ENCODE results near the gene HIP1.
"Not testable (repeated sequence)": the region's sequence is repeated elsewhere in the genome, so short reads cannot be mapped to it uniquely, and the experiment has no call there.

HIP1 gene

DNA sequence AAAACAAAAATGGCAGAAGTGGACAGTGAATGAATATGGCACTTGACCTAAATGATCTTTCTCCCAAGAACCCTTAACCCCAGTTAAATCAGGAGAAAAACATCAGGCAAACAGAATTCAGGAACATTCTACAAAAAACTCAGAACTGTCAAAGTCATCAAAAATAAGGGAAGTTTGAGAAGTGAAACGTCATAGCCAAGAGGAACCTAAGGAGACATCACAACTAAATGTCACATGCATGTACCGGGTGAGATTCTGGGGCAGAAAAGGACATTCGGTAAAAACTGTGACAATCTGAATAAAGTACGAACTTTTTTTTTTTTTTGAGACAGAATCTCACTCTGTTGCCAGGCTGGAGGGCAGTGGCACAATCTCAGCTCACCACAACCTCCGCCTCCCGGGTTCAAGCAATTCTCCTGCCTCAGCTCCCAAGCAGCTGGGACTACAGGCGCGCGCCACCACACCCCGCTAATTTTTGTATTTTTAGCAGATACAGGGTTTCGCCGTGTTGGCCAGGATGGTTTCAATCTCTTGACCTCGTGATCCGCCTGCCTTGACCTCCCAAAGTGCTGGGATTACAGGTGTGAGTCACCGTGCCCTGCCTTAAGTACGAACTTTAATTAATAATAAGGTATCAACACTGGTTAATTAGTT, 169.0 kb downstream of the HIP1 start:
- DNase-seq (ENCODE audit: low spot score), result not testable (repeated sequence)

GRCh38 chr7:75567948-75568595, 170.7 kb downstream of the HIP1 start:
- no peak for DNase-seq (ENCODE audit: low spot score)

GRCh38 chr7:75565132-75565837, 173.5 kb downstream of the HIP1 start:
- DNase-seq (ENCODE audit: low spot score), result no peak

DNA sequence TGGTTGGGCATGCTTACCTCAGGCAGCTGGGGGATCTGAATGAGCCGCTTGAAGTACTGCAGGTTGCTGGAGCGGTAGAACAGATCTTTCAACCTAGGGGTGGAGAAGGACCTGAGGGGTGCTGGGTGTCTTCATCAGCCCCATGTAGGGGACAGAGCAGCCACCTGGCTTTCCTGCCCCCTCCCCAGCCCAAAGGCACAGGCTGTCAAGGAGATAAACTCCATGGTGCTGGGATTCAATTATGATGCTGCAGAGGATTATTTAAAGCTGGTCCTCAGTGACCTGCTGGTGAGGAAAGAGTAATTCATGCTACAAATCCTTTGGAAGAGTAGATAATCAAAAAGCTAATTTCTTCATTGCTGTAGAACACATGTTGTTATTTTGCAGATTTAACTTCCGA, 175.6 kb downstream of the HIP1 start:
- DNase-seq (ENCODE audit: low spot score), result no peak

DNA sequence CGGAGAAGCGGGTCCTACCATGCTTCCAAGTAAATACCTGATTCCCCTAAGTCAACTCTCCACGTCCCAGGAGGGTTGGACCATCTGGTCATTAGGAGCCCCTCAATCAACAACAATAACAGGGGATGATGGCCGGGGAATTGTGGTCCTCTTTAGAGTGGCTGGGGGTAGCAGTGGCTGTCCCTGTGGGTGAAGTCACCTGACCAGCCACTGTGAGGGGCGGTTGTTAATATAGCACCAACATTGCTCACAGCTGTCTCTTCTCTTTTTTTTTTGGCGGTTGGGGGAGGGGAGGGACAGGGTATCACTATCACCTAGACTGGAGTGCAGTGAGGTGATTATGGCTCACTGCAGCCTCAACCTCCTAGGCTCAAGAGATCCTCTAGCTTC, 178.8 kb downstream of the HIP1 start:
- no peak for DNase-seq (ENCODE audit: low spot score)

- no peak for DNase-seq (ENCODE audit: low spot score)
These were observed 179.3 kb downstream of the HIP1 start for GRCh38 chr7:75559355-75559975.

DNA sequence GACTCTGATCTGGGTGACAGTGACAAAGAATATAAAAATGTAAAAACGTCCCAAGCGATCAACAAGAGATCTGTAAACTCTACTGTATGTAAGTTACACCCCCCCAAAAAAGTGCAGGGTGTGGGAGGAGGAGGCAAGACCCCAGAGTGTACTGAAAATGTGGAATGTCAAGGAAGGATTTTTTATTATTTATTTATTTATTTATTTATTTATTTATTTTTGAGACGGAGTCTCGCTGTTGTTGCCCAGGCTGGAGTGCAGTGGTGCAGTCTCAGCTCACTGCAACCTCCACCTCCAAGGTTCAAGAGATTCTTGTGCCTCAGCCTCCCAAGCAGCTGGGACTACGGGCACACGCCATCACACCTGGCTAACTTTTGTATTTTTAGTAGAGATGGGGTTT, 181.9 kb downstream of the HIP1 start:
- not testable (repeated sequence) for DNase-seq (ENCODE audit: low spot score)

DNA sequence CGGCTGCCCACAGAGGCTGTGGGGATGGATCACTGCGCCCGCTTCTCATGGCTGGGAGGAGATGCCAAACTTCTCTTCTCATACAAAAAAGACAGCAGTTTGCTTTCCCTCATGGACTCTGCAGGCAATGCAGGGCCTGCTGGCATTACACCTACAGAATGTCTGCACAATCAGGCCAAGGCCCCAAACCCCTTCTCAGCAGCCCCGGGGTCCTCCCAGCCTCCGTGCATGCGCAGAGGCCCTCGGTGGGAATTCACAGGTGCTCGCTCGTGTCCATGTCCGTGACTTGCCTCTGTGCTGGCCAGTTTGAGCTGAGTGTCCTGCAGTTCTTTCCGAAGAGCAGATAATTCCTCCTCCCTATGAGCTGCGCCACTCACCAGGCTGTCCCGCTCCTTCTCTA, 183.0 kb downstream of the HIP1 start:
- DNase-seq (ENCODE audit: low spot score), result no peak

- DNase-seq (ENCODE audit: low spot score), result no peak
These were observed 192.3 kb downstream of the HIP1 start for GRCh38 chr7:75546237-75547015.

- no peak for DNase-seq (ENCODE audit: low spot score)
These were observed 201.0 kb downstream of the HIP1 start for GRCh38 chr7:75537731-75538130.

GRCh38 chr7:75536940-75537538, 201.7 kb downstream of the HIP1 start:
- no peak for DNase-seq (ENCODE audit: low spot score)

- no peak for DNase-seq (ENCODE audit: low spot score)
These were observed 202.2 kb downstream of the HIP1 start for GRCh38 chr7:75536491-75536890.

DNA sequence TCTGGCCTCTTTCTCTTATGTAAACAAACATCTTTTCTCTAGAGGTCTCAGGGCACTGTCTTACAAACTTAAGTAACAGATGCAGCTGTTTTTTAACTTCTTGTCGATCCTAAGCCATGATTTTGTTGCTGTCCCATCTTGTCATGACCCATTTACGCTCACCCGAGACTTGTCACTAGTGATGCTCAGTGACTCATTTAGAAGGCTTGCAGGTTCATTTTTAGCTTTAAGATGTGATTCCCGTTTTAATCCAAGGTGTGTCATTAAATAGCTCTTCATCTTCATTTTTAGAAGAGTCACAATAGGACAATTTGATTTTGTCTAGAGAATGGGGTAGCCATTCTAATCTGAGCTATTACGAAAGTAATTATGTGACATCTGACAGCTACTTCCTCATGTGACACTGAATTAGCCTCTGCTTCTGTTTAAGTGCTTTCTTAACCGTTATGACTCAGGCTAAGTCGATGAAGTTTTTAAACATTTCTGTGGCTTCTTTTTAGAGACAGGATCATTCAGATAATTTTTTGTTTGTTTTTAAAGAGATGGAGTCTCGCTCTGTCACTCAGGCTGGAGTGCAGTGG, 203.9 kb downstream of the HIP1 start:
- no peak for DNase-seq (ENCODE audit: low spot score)

- no peak for DNase-seq (ENCODE audit: low spot score)
These were observed 204.8 kb downstream of the HIP1 start for GRCh38 chr7:75533926-75534325.

DNA sequence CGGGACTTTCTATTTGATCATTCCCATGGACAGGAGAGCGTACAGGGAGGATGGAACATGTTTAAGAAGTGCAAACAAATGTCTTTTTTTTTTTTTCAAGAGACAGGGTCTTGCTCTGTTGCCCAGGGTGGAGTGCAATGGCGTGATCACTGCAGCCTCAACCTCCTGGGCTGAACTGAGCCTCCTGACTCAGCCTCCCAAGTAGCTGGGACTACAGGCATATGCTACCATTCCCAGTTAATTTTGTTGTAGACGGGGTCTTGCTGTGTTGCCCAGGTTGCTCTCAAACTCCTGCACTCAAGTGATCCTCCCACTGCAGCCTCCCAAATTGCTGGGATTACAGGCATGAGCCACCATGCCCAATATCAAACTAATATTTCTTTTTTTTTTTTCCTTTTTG, 206.1 kb downstream of the HIP1 start:
- no peak for DNase-seq (ENCODE audit: low spot score)

DNA sequence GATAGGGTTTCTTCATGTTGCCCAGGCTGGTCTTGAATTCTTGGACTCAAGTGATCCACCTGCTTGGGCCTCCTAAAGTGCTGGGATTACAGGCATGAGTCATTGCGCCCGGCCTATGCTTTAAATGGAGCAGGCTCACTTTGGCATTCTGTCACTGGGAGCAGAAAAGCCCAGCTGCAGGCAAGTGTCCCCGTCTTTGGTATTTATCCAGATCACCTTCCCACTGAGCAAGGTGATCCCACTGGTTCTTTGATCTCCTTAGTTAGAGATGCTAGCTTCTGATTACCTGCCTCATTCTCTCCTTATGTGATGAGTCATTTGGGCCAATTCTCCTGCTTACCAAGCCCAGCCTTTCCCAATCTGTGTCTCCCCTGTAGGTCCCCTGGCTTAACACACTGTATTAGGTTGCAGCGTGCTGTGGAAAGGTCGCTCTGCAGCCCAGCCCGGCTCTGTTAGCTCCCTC, 207.4 kb downstream of the HIP1 start:
- no peak for DNase-seq (ENCODE audit: low spot score)

GRCh38 chr7:75527224-75527722, 211.5 kb downstream of the HIP1 start:
- DNase-seq (ENCODE audit: low spot score), result not testable (repeated sequence)

- DNase-seq (ENCODE audit: low spot score), result not testable (repeated sequence)
These were observed 217.0 kb downstream of the HIP1 start for GRCh38 chr7:75521727-75522126.

GRCh38 chr7:75518842-75519241, 219.9 kb downstream of the HIP1 start:
- DNase-seq (ENCODE audit: low spot score), result not testable (repeated sequence)

DNA sequence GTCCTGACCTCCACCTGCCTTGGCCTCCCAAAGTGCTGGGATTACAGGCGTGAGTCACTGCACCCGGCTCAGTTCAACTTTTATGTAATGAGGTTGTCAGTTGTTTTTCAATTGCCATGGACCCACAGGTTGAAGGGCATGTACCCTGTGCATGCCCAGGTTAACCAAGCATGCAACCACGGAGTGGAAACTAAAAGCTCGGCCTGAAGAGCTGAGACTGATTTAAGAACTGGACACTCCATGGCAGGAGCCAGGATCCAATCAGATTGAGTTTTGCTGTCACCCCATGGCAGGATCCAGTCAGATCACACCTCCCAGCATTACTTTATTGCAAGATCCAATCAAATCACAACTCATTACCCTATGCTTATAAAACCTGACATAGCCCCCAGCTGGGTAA, 229.7 kb downstream of the HIP1 start:
- DNase-seq (ENCODE audit: low spot score), result not testable (repeated sequence)

DNA sequence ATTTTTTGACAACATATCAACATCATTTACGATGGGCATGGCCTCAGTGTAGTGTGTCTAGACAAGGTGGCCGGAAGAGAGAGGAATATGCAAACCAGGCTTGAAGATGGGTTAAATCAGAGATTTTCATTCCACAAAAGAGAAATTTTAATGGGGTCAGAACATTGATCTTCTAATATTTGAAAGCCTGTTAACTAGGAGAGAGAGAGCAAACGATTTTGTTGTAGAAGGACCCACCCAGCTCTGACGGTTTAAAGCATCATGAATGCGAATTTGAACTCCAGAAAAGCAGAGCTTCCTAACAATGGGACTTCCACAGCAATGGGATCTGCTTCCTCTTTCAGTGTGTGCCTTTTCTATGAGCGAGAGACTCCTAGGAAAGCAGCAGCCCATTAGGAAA, 246.7 kb downstream of the HIP1 start, which contains the start of gene SPDYE5:
Gene SPDYE5 (plus strand): TSS at position 301 of the 400 bp plus-strand sequence. CDS start 1,728 bp downstream, outside the sequence.
- not testable (repeated sequence) for DNase-seq (ENCODE audit: low spot score)

Data from CD4-positive, alpha-beta T cell treated with Interleukin-15 for 4 hours (primary cell).